Measurements from ENCODE around the gene BTG4.

- TF ChIP-seq CTCF (IDR thresholded peaks at IDR 0.05; ENCODE audit: extremely low read depth in 1 of 2, insufficient read depth in 1 of 2, low read depth in 1 of 2, low read length in 2 of 2): no peak
- TF ChIP-seq EZH2 (IDR thresholded peaks at IDR 0.05; ENCODE audit: borderline replicate concordance, low read depth, low read length, severe bottlenecking): no peak
- TF ChIP-seq MYC (IDR thresholded peaks at IDR 0.05; ENCODE audit: low read depth, low read length): no peak
- no peak for TF ChIP-seq POLR2AphosphoS5 (IDR thresholded peaks at IDR 0.05; ENCODE audit: insufficient read depth, low read depth, low read length)
- TF ChIP-seq GATA2 (IDR thresholded peaks at IDR 0.05; ENCODE audit: insufficient read depth, insufficient read length, low read depth, low read length): no peak
- no peak for TF ChIP-seq FOS (IDR thresholded peaks at IDR 0.05; ENCODE audit: borderline replicate concordance, insufficient read depth, low read length)
- no peak for TF ChIP-seq POLR2A (IDR thresholded peaks at IDR 0.05; ENCODE audit: low read depth, low read length)
- no peak for TF ChIP-seq JUN (IDR thresholded peaks at IDR 0.05; ENCODE audit: borderline replicate concordance, insufficient read depth, insufficient read length, low read depth)
- TF ChIP-seq MAX (IDR thresholded peaks at IDR 0.05; ENCODE audit: insufficient read depth, insufficient read length): no peak
Observed at GRCh38 chr11:111549196-111549868, 37.1 kb upstream of the BTG4 start.
